ENCODE results near the gene MTSS2. TPM values are rescaled to one million over a fixed set of nuclear protein-coding genes. Genes with fewer than 3 reads are reported as not detected.
A peak's percentile ranks its signal among the peaks of the same experiment; 100 is the strongest.

MTSS2 gene
- polyA plus RNA-seq, 1 of the 3 experiments (the other 2 are of a cell fraction): 54.1 TPM

GRCh38 chr16:70698901-70699300, 13.0 kb upstream of the MTSS2 start:
- ChIA-PET POLR2A (no interaction called here), CTCF (no interaction called here)
- 97% methylated on average over 8 of the region's 10 CpGs for WGBS (ENCODE audit: low lambda C conversion rate)
- Histone ChIP-seq H3K4me3 (ENCODE audit: low read depth in 2 of 2, low read length in 1 of 2) (no peak overlapping the region), H3K27me3 (ENCODE audit: insufficient read depth) (no peaks in the 10 kb centered on the region), H3K36me3 (replicated peaks in 1 of 2; ENCODE audit: control insufficient read depth in 1 of 2, insufficient read depth in 2 of 2, low read length in 1 of 2) (no peaks in the 10 kb centered on the region), H3K9me3 (no peaks in the 10 kb centered on the region), H3K27ac (ENCODE audit: low read depth in 2 of 2, low read length in 1 of 2) (no peak overlapping the region), H3K79me2 (ENCODE audit: insufficient read depth) (no peaks in the 10 kb centered on the region), H4K20me1 (ENCODE audit: insufficient read depth) (no peaks in the 10 kb centered on the region), H3K4me2 (no peak overlapping the region), H3K4me1 (ENCODE audit: control insufficient read depth in 1 of 2, insufficient read depth in 2 of 2, low read depth in 1 of 2, low read length in 1 of 2) (peaks cover 45 to 83% of the 10 kb centered on the region in 2 experiments; a peak in 3 of 4 replicates), H3F3A (replicated peaks; ENCODE audit: insufficient read depth) (peaks cover 25% of the 10 kb centered on the region), H3K9me2 (no peaks in the 10 kb centered on the region), H2AFZ (ENCODE audit: low read depth) (no peak overlapping the region), H3K9ac (no peak overlapping the region)
- TF ChIP-seq FOXM1 (IDR thresholded peaks at IDR 0.05; ENCODE audit: low read depth): no peak
- no peak for DNase-seq

GRCh38 chr16:70697594-70698170, 11.8 kb upstream of the MTSS2 start:
- Histone ChIP-seq H3K9me3 (no peaks in the 10 kb centered on the region), H3K27me3 (ENCODE audit: insufficient read depth) (no peaks in the 10 kb centered on the region), H3K4me2 (no peak overlapping the region), H3K79me2 (ENCODE audit: insufficient read depth) (no peaks in the 10 kb centered on the region), H3K27ac (ENCODE audit: low read depth in 2 of 2, low read length in 1 of 2) (no peak overlapping the region; a peak in 1 of 4 replicates), H2AFZ (ENCODE audit: low read depth) (no peak overlapping the region), H3K4me1 (ENCODE audit: control insufficient read depth in 1 of 2, insufficient read depth in 2 of 2, low read depth in 1 of 2, low read length in 1 of 2) (peaks cover 45 to 83% of the 10 kb centered on the region in 2 experiments; a peak in 3 of 4 replicates), H3K9me2 (no peaks in the 10 kb centered on the region), H3K36me3 (replicated peaks in 1 of 2; ENCODE audit: control insufficient read depth in 1 of 2, insufficient read depth in 2 of 2, low read length in 1 of 2) (no peaks in the 10 kb centered on the region), H3K9ac (no peak overlapping the region), H3F3A (replicated peaks; ENCODE audit: insufficient read depth) (peaks cover 13% of the 10 kb centered on the region), H4K20me1 (ENCODE audit: insufficient read depth) (no peaks in the 10 kb centered on the region), H3K4me3 (ENCODE audit: low read depth in 2 of 2, low read length in 1 of 2) (no peak overlapping the region)
- CTCF ChIA-PET: interaction anchor here (1.6 to 3.8 kb wide), 2 partner anchors 10 to 74 kb away, joined by 5 to 21 read pairs; no protein-coding TSS in a partner anchor
- no peak for DNase-seq
- POLR2A ChIA-PET: no interaction called here
- no peak for TF ChIP-seq EZH2phosphoT487 (IDR thresholded peaks at IDR 0.05; ENCODE audit: borderline replicate concordance, low read depth)
- 89% methylated on average over 3 of the region's 14 CpGs for WGBS (ENCODE audit: low lambda C conversion rate)

GRCh38 chr16:70696952-70697593, 11.2 kb upstream of the MTSS2 start:
- CTCF ChIA-PET: interaction anchor here (1.6 to 3.8 kb wide), 2 partner anchors 9 to 74 kb away, joined by 5 to 21 read pairs; no protein-coding TSS in a partner anchor
- H3K4me3 ChIP-seq (ENCODE audit: low read depth in 2 of 2, low read length in 1 of 2): no peak overlapping the region
- H3K9me2 ChIP-seq: no peaks in the 10 kb centered on the region
- H3K27me3 ChIP-seq (ENCODE audit: insufficient read depth): no peaks in the 10 kb centered on the region
- POLR2A ChIA-PET: no interaction called here
- H3K4me2 ChIP-seq: no peak overlapping the region
- peaks cover 45 to 83% of the 10 kb centered on the region in 2 experiments for H3K4me1 ChIP-seq (ENCODE audit: control insufficient read depth in 1 of 2, insufficient read depth in 2 of 2, low read depth in 1 of 2, low read length in 1 of 2)
- H3K9ac ChIP-seq: no peak overlapping the region
- 94% methylated on average over 8 of the region's 19 CpGs for WGBS (ENCODE audit: low lambda C conversion rate)
- no peaks in the 10 kb centered on the region for H3K36me3 ChIP-seq (replicated peaks in 1 of 2; ENCODE audit: control insufficient read depth in 1 of 2, insufficient read depth in 2 of 2, low read length in 1 of 2)
- no peak overlapping the region for H2AFZ ChIP-seq (ENCODE audit: low read depth)
- H3F3A ChIP-seq (replicated peaks; ENCODE audit: insufficient read depth): peaks cover 12% of the 10 kb centered on the region
- no peaks in the 10 kb centered on the region for H3K9me3 ChIP-seq
- H4K20me1 ChIP-seq (ENCODE audit: insufficient read depth): no peaks in the 10 kb centered on the region
- H3K27ac ChIP-seq (ENCODE audit: low read depth in 2 of 2, low read length in 1 of 2): peak overlapping the region in 1 of 2 experiments; percentile 89; a peak in 1 of 4 replicates
- no peak for TF ChIP-seq POLR2AphosphoS5 (IDR thresholded peaks at IDR 0.05; ENCODE audit: low read depth, low read length)
- no peak for TF ChIP-seq REST (IDR thresholded peaks at IDR 0.05; ENCODE audit: low read depth, low read length)
- TF ChIP-seq CHD2 (IDR thresholded peaks at IDR 0.05; ENCODE audit: low read length, partially characterized antibody): no peak
- TF ChIP-seq TCF12 (IDR thresholded peaks at IDR 0.05): no peak
- no peak for TF ChIP-seq TEAD4 (IDR thresholded peaks at IDR 0.05; ENCODE audit: borderline replicate concordance, insufficient read depth)
- no peak for TF ChIP-seq EP300 (IDR thresholded peaks at IDR 0.05; ENCODE audit: borderline replicate concordance in 1 of 2, low read depth in 1 of 2, low read length in 1 of 2)
- TF ChIP-seq SMC3 (IDR thresholded peaks at IDR 0.05; ENCODE audit: low read depth, low read length): no peak
- no peak for TF ChIP-seq EZH2phosphoT487 (IDR thresholded peaks at IDR 0.05; ENCODE audit: borderline replicate concordance, low read depth)
- H3K79me2 ChIP-seq (ENCODE audit: insufficient read depth): no peaks in the 10 kb centered on the region
- no peak for DNase-seq
